HG03025 (cell line): Measurements from ENCODE around the gene BMERB1.
"Not testable (repeated sequence)": the region's sequence is repeated elsewhere in the genome, so short reads cannot be mapped to it uniquely, and the experiment has no call there.

ENCODE experiments used
- ATAC-seq: cut with Tn5 transposase; IDR thresholded peaks from one replicate; pipeline ENCODE4 v1.9.1; 2021; ENCODE audit warnings: mild to moderate bottlenecking, moderate library complexity; ENCODE audit not compliant: unreplicated experiment, low FRiP score

Gene BMERB1

GRCh38 chr16:15519790-15520189 is 85.4 kb downstream of the BMERB1 start:
- ATAC-seq = no peak

- ATAC-seq = no peak
These were observed 87.0 kb downstream of the BMERB1 start for GRCh38 chr16:15521390-15521757.

- ATAC-seq = no peak
These were observed 87.5 kb downstream of the BMERB1 start for GRCh38 chr16:15521758-15522509.

- no peak for ATAC-seq
These were observed 88.7 kb downstream of the BMERB1 start for GRCh38 chr16:15523092-15523541.

- ATAC-seq = no peak
These were observed 89.6 kb downstream of the BMERB1 start for GRCh38 chr16:15523939-15524338.

GRCh38 chr16:15524966-15525365 is 90.6 kb downstream of the BMERB1 start:
- no peak for ATAC-seq

GRCh38 chr16:15526097-15526496 is 91.7 kb downstream of the BMERB1 start:
- no peak for ATAC-seq

GRCh38 chr16:15526731-15527130 is 92.3 kb downstream of the BMERB1 start:
- ATAC-seq = no peak

- no peak for ATAC-seq
These were observed 95.3 kb downstream of the BMERB1 start for GRCh38 chr16:15529673-15530072.

GRCh38 chr16:15530085-15530484 is 95.7 kb downstream of the BMERB1 start:
- no peak for ATAC-seq

GRCh38 chr16:15532825-15533224 is 98.4 kb downstream of the BMERB1 start:
- no peak for ATAC-seq

GRCh38 chr16:15533386-15533785 is 99.0 kb downstream of the BMERB1 start:
- ATAC-seq = no peak

- ATAC-seq = no peak
These were observed 101.4 kb downstream of the BMERB1 start for GRCh38 chr16:15535772-15536171.

GRCh38 chr16:15536843-15537242 is 102.5 kb downstream of the BMERB1 start:
- no peak for ATAC-seq

GRCh38 chr16:15538507-15538906 is 104.1 kb downstream of the BMERB1 start:
- no peak for ATAC-seq

- no peak for ATAC-seq
These were observed 104.8 kb downstream of the BMERB1 start for GRCh38 chr16:15539197-15539596.

GRCh38 chr16:15542261-15542660 is 107.9 kb downstream of the BMERB1 start:
- ATAC-seq = no peak

- ATAC-seq = no peak
These were observed 108.5 kb downstream of the BMERB1 start for GRCh38 chr16:15542734-15543347.

GRCh38 chr16:15544405-15544804 is 110.0 kb downstream of the BMERB1 start:
- no peak for ATAC-seq

- ATAC-seq = no peak
These were observed 111.2 kb downstream of the BMERB1 start for GRCh38 chr16:15545544-15545943.

GRCh38 chr16:15547072-15547767 is 112.8 kb downstream of the BMERB1 start:
- ATAC-seq = not testable (repeated sequence)

- ATAC-seq = no peak
These were observed 113.3 kb downstream of the BMERB1 start for GRCh38 chr16:15547768-15548096.
